Tibial artery (tissue), 4 donors: ENCODE data around the gene GATAD1.

Source experiments
- DNase-seq, 2 donors: peaks; one replicate each; pipeline ENCODE4 v3.0.0-alpha.2; 2019
- H3K27ac ChIP-seq, 2 donors: fragments of 200-600 bp; sonication (generic) in 1 of 2; 1 replicate in 1 of 2; 2 replicates in 1 of 2; pipeline ENCODE4 v1.5.1; 2018 to 2019; ENCODE audit warnings: mild to moderate bottlenecking in 1 of 2
- H3K27me3 ChIP-seq, 2 donors: fragments of 200-600 bp; sonication (generic) in 1 of 2; one replicate each; pipeline versions ENCODE4 v1.5.1 to v1.6.0; 2016 to 2019
- H3K36me3 ChIP-seq, 3 donors: fragments of 200-600 bp; sonication (generic) in 2 of 3; one replicate each; pipeline ENCODE4 v1.5.1; 2016 to 2019; ENCODE audit warnings: mild to moderate bottlenecking in 2 of 3
- H3K4me1 ChIP-seq, 4 donors: fragments of 200-600 bp; sonication (generic) in 2 of 4; 1 replicate in 3 of 4; 2 replicates in 1 of 4; pipeline ENCODE4 v1.5.1; 2016 to 2019
- H3K4me3 ChIP-seq, 2 donors: fragments of 200-600 bp; sonication (generic) in 1 of 2; 1 replicate in 1 of 2; 2 replicates in 1 of 2; pipeline ENCODE4 v1.5.1; 2018 to 2019; ENCODE audit warnings: mild to moderate bottlenecking in 2 of 2
- H3K9me3 ChIP-seq, 3 donors: fragments of 200-600 bp; sonication (generic) in 1 of 3; one replicate each; pipeline ENCODE4 v1.5.1; 2016 to 2019
- CTCF ChIP-seq, 2 experiments: fragments of 200-600 bp in 1 of 2; fragments of 450-650 bp in 1 of 2; IDR thresholded peaks; one replicate each; pipeline ENCODE4 v1.5.1; 2017 to 2019; ENCODE audit warnings: antibody characterized with exemption in 2 of 2, mild to moderate bottlenecking in 1 of 2, moderate library complexity in 1 of 2
- intact Hi-C: fragments of 100-400 bp; cut with DNase I; formaldehyde crosslinking; loops from one replicate; pipeline ENCODE4 v1.15.0; 2023; ENCODE audit warnings: low total_unique reads

Gene GATAD1

GRCh38 chr7:92485267-92485892 lies 38.1 kb downstream of the GATAD1 start:
- no peak for TF ChIP-seq CTCF (IDR thresholded peaks at IDR 0.05)
- H3K4me3 ChIP-seq, result no peak overlapping the region
- H3K4me1 ChIP-seq, result no peaks in the 10 kb centered on the region
- H3K27ac ChIP-seq, result no peak overlapping the region
- DNase-seq, result no peak
- peaks cover 37 to 67% (median 46%) of the 10 kb centered on the region in 3 donors for H3K36me3 ChIP-seq
- H3K9me3 ChIP-seq, result no peaks in the 10 kb centered on the region
- no peaks in the 10 kb centered on the region for H3K27me3 ChIP-seq
- intact Hi-C loops, result no loop called here

- Histone ChIP-seq H3K27ac (no peak overlapping the region), H3K27me3 (no peaks in the 10 kb centered on the region), H3K36me3 (peaks cover 41 to 73% (median 51%) of the 10 kb centered on the region in 3 donors), H3K4me1 (no peaks in the 10 kb centered on the region), H3K4me3 (no peak overlapping the region), H3K9me3 (no peaks in the 10 kb centered on the region)
- DNase-seq, result no peak
- intact Hi-C loops, result no loop called here
- TF ChIP-seq CTCF (IDR thresholded peaks at IDR 0.05), result no peak
Measured at GRCh38 chr7:92485974-92486373, 38.7 kb downstream of the GATAD1 start.

GRCh38 chr7:92487804-92488203 lies 40.5 kb downstream of the GATAD1 start:
- intact Hi-C loops, result no loop called here
- no peak for TF ChIP-seq CTCF (IDR thresholded peaks at IDR 0.05)
- Histone ChIP-seq H3K4me3 (no peak overlapping the region), H3K27me3 (no peaks in the 10 kb centered on the region), H3K4me1 (no peaks in the 10 kb centered on the region), H3K9me3 (no peaks in the 10 kb centered on the region), H3K27ac (no peak overlapping the region), H3K36me3 (peaks cover 53 to 89% (median 69%) of the 10 kb centered on the region in 3 donors)
- no peak for DNase-seq

GRCh38 chr7:92489634-92490033 lies 42.4 kb downstream of the GATAD1 start:
- Histone ChIP-seq H3K36me3 (peaks cover 71 to 98% (median 86%) of the 10 kb centered on the region in 3 donors), H3K27ac (no peak overlapping the region), H3K27me3 (no peaks in the 10 kb centered on the region), H3K9me3 (no peaks in the 10 kb centered on the region), H3K4me3 (no peak overlapping the region), H3K4me1 (no peaks in the 10 kb centered on the region)
- TF ChIP-seq CTCF (IDR thresholded peaks at IDR 0.05), result no peak
- no peak for DNase-seq
- intact Hi-C loops, result loop anchor here (10.0 kb wide), 1 partner anchor 85 kb away; no protein-coding TSS in a partner anchor

- no peak for TF ChIP-seq CTCF (IDR thresholded peaks at IDR 0.05)
- no peak for DNase-seq
- H3K4me1 ChIP-seq, result no peaks in the 10 kb centered on the region
- H3K27me3 ChIP-seq, result no peaks in the 10 kb centered on the region
- intact Hi-C loops, result loop anchor here (10.0 kb wide), 1 partner anchor 78 kb away; no protein-coding TSS in a partner anchor
- H3K36me3 ChIP-seq, result peaks cover 64 to 89% (median 78%) of the 10 kb centered on the region in 3 donors
- H3K9me3 ChIP-seq, result no peaks in the 10 kb centered on the region
- no peak overlapping the region for H3K27ac ChIP-seq
- no peak overlapping the region for H3K4me3 ChIP-seq
Measured at GRCh38 chr7:92496876-92497275, 49.6 kb downstream of the GATAD1 start.
